ENCODE data around the gene ENG.

GRCh38 chr9:127903557-127904475 lies 49.4 kb upstream of the ENG start:
- TF ChIP-seq, protein P1, sequence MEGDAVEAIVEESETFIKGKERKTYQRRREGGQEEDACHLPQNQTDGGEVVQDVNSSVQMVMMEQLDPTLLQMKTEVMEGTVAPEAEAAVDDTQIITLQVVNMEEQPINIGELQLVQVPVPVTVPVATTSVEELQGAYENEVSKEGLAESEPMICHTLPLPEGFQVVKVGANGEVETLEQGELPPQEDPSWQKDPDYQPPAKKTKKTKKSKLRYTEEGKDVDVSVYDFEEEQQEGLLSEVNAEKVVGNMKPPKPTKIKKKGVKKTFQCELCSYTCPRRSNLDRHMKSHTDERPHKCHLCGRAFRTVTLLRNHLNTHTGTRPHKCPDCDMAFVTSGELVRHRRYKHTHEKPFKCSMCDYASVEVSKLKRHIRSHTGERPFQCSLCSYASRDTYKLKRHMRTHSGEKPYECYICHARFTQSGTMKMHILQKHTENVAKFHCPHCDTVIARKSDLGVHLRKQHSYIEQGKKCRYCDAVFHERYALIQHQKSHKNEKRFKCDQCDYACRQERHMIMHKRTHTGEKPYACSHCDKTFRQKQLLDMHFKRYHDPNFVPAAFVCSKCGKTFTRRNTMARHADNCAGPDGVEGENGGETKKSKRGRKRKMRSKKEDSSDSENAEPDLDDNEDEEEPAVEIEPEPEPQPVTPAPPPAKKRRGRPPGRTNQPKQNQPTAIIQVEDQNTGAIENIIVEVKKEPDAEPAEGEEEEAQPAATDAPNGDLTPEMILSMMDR (conservative IDR thresholded peaks at IDR 0.05; ENCODE audit: low read length) = no peak
- TF ChIP-seq EZH2phosphoT487 (IDR thresholded peaks at IDR 0.05; ENCODE audit: borderline replicate concordance) = no peak

Data from Loucy (cell line).